HG02885 (cell line): ENCODE results near the gene TNFSF12.
"Not testable (repeated sequence)": the region's sequence is repeated elsewhere in the genome, so short reads cannot be mapped to it uniquely, and the experiment has no call there.

Source experiments
- ATAC-seq: cut with Tn5 transposase; IDR thresholded peaks from one replicate; pipeline ENCODE4 v1.9.1; 2021; ENCODE audit warnings: mild to moderate bottlenecking; ENCODE audit not compliant: unreplicated experiment, poor library complexity

TNFSF12 gene

GRCh38 chr17:7583253-7584109 lies 34.6 kb downstream of the TNFSF12 start, which contains the start of gene MPDU1:
MPDU1 (plus strand) TSS chr17:7583852; CDS start chr17:7583863, 11 bp downstream.
- peak; percentile 75 for ATAC-seq

DNA sequence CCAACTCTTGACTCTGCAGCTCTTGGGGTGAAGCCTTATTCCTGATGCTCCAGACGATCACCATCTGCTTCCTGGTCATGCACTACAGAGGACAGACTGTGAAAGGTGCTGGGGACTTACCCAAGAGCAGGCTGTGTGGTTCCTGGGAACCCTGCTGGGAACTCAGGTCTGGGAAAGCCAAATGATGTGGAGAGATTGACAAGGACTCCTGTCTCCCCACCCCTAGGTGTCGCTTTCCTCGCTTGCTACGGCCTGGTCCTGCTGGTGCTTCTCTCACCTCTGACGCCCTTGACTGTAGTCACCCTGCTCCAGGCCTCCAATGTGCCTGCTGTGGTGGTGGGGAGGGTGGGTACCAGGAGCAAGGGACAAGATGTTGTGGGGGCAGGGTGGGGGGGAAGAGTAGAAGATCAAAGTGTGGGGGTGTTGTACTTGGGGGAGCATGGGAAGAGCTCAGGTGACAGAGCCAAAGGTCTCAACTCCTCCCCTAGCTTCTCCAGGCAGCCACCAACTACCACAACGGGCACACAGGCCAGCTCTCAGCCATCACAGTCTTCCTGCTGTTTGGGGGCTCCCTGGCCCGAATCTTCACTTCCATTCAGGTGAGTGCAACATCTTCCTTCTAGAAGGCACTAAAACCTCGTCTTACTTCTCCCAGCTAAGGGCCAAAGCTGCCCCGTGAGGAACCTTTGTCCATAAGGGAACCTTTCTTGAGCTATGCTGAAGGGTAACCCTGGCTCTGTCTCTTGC lies 38.0 kb downstream of the TNFSF12 start:
- no peak for ATAC-seq

GRCh38 chr17:7587420-7588151 lies 38.7 kb downstream of the TNFSF12 start:
- no peak for ATAC-seq

DNA sequence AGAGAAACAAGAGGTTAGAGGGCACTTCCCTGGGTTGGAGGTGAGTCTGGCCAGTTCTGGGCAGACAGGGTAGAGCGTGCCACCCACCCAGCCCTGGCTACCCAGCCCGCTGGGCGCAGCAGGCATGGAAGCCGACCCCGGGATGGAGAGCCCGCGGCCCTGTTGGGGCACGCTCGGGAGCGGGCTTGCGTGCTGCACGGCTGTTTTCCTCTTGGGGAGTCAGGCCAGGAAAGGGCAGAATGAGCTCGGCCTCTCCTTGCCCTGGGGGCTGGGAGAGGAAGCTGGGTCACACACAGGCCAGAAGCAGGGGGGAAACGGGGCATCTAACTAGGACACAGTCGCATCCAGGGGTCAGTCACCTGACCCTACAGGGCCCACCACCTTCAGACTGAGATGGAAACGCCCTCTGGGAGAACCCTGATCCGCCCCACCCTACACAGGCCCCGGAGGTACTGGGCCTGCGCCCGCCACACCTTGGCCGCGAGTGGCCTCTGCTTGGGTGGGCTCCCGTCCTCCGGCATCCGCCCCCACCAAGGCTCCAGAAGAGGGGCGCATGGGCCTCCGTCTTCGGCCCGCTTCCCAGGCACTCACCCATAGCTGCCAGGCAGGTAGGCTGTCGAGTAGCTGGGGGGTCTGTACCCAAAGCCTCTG lies 39.8 kb downstream of the TNFSF12 start:
- ATAC-seq = no peak

- ATAC-seq = no peak
These were observed 40.5 kb downstream of the TNFSF12 start for GRCh38 chr17:7589204-7589868.

DNA sequence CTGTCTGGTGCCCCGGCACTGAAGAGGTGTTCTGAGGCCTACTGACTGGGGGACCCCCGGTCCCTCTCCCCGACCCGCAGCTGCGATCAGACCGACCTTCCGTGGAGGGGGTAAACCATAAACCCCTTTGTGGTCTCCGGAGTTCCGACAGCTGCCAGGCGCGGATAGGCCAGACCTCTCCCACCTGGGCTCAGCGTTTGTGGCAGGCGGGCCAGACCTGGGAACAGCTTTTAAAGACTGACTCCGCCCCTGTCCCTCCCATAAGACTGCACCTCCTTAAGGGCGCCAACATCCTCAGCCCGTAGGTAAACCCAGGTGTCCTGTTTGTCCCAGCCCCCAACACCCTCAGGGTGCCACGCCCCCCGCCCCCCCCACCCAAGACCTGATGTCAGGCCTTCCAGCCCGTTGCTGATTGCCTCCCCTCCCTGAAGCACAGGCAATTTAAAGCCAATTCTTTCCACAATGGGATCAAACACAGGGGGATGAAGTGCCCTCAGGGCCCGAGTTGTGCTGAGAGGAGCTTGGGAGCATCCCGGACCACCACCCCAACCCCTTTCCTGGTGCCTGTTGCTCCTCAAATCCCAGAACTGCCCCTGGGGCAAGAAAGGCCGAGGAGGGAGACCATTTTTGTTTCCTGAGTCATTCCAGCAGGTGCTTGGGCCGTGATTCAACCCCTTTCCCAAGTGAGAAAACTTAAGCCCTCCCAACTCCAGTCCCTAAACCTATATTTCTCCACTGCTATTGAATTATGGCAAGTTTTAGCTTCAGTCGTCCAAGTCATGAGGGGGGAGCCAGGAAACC lies 41.2 kb downstream of the TNFSF12 start, which contains the start of gene SOX15:
TSS of gene SOX15 (minus strand) at position 204 of the 801 bp plus-strand sequence. CDS start 418 bp downstream, outside the sequence.
- no peak for ATAC-seq

DNA sequence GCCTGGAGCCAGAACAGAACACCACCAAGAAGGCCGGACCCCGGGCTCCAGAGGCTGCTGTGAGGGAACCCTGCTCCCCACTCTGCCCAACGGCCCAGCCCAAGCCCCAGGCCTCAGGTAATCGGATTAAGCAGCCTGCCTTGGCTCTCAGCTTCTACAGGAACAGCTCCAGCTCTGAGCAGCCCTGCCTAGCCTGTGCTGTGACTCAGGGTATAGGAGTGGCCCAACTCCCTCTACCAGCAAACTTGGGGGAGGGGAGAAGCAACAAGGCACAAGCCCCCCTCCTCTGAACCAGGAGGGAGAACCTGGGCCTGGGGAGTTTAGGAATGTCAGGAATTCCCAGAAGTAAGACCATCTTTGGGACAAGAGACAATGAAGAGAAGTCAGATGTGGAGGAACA lies 41.9 kb downstream of the TNFSF12 start:
- no peak for ATAC-seq

GRCh38 chr17:7591596-7591995 lies 42.7 kb downstream of the TNFSF12 start:
- ATAC-seq = no peak

DNA sequence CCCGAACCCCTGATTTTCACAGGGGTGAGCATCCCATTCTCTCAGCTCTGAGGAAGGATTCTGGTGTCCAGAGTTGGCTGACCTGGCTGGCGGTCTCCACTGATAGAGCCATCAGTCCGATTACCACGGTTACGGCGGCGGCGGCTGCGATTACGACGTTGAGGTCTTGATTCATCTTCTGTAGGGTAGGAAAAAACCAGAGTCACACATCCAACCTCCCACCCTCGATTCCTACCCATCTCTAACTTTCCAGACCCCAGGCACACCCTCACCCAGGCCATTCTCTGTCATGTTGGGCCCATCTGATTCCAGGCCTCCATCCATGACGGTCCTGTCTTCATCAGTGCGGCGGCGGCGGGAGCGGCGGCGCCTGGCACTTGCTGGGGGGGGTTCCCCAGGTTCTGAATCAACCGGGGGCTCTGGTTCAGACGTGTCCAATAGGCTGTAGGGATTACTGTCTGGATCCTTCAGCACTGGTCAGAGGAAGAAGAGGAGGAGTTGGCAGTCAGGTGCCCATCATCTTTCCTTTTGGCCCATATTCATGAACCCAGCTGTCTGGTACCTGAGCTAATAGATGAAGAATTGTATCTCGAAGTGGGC lies 43.7 kb downstream of the TNFSF12 start:
- no peak for ATAC-seq

DNA sequence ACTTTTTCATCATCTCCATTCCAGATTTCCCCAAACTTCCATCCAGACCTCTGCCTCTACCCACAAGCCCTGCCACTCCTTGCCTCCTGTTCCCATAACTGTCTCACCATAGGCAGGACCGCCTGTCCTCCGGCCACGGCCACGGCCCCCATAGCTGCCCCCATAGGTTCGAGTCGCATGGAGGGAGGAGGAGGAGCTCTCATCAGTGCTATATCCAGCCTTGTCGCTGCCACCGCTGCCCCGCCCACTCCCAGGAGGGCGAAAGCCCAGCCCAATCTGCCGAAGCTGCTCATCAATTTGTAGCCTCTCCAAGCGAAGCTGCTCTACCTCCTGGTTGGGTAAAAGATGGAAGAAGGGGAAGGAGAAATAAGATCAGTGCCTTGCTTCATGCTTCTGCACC lies 44.4 kb downstream of the TNFSF12 start:
- ATAC-seq = no peak

GRCh38 chr17:7597561-7597960 lies 48.7 kb downstream of the TNFSF12 start:
- not testable (repeated sequence) for ATAC-seq

- no peak for ATAC-seq
These were observed 57.4 kb downstream of the TNFSF12 start for GRCh38 chr17:7606280-7606679.
